CD4-positive, alpha-beta T cell treated with Interferon alpha-2 for 1 hour (primary cell): ENCODE data around the gene TMEM179.
"Not testable (repeated sequence)": the region's sequence is repeated elsewhere in the genome, so short reads cannot be mapped to it uniquely, and the experiment has no call there.

Experiments used
- DNase-seq, 2 donors: peaks; one replicate each; pipeline ENCODE4 v3.0.0-alpha.2; 2020 to 2022

The TMEM179 gene

DNA sequence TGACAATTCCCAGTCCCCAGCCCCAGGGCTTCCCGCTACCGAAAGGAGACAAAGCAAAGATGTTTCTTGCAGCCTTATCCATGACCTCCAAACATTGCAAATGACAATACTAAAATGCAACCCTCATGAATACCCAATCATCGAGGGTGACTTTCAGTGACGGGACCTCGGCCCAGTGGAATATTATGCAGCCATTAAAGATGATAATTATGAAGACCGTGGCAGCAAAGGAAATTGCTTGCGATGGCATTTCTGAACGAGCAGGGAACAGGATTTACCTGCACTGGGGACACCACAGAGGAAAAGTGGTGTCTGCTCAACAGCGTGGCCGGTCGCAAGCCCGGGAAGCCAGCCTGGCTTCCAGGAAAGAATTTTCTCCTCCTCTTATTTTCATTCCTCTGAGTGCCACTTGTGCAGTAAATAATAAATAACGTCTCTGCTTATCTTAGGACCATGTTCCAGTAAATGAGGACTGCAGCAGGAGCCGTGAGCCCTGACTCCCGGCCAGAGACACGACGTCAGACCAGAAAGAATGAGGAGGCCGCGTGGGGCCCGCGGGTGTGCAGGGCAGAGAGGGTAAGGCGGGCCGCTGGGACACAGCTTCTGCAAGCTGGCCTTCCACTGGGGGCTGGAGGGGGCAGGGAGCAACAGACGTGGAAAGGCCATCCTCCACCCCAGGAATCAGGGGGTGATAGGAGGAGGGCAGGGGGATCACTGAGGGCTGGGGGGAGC is 18.4 kb downstream of the TMEM179 start:
- no peak for DNase-seq

DNA sequence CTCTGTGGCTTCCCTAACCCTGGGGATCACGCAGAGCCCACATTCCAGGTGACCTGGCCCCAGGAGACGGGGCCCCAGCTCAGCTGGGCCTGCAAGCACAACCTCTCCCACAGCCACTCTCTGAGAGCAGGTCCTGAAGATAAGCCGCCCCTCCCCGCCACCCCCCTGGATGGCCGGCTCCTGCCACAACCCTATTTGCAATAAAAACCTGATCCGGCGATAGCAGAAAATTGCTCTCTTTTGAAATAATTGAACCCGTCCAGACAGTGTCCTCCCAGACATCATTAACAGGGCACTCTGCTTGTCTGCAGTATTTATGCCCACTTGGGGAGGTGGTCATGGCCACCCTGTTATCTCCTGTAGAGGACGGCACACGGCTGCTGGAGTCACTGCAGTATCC is 20.0 kb downstream of the TMEM179 start:
- no peak for DNase-seq

DNA sequence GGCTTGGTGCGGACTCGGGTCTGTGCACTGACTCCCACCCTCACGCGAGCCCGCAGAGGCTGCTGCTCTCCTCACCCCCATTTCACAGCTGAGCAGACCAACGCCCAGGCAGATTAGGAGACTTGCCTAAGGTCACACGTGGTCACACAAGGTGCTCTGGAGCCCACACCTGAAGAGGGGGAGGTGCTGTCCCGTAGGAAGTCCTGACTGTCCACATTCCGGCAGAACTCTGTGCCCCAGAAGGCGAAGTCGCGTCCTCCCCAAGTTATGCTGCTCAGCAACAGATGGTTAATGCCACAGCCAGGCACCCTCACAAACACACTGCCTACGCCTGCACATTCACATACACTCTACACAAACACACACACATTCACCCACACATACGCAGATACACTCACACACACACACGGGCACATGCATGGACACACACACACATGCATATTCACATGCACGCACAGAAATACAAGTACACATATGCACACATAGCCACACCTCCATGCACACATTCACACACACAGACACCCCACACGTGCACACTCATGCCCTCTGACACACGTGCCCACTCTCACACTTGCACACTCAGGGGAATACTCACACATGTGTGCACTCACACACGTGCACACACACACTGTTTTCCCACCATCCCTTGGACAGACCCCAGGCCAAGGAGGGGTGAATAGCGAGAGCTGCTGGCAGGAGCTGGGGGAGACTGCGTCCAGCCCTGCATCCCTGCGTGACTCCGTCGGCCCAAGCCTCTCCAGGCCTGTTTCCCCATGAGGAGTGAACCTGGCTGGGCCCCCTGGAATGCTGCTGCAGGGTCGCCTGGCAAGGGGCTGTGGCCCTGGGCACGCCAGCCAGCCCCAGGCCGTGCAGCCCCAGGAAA is 20.9 kb downstream of the TMEM179 start:
- no peak for DNase-seq

DNA sequence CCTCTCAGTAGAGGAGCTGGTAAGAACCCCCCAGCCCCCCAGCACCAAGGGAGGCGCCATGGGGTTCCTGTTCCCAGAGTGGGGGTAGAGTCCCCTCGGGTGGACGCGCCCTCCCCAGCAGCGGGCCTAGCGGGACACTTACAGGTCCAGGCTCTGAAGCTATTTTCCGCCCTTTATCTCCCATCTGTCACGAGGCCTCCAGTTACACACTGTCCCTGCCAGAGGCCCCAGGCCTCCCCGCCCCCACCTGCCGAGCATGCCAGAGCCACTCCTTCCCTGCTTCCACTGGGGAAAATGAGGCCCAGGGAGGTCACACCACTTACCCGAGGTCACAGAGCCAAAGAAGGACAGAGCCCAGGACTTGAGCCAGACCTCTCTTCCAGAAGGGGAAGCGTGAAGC is 21.9 kb downstream of the TMEM179 start:
- DNase-seq, result no peak

DNA sequence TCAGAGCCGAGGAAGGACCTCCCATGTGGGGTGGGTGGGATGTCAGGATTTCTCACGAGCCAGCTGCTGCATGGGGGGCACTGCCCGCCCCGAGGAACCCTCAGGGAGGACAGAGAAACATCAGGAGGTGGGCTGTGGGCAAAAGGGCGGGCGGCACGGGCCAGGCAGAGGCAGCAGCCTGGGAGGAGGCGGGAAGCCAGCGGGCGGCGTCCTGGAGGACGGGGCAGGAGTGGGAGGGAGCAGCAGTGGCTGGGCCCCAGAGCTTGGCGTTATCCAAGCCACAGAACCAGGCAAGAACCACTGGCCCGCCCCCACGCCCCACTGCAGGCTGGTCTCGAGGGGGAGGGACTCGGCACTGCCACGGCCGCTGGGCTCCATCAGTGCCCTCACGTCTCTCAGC is 22.6 kb downstream of the TMEM179 start:
- no peak for DNase-seq

DNA sequence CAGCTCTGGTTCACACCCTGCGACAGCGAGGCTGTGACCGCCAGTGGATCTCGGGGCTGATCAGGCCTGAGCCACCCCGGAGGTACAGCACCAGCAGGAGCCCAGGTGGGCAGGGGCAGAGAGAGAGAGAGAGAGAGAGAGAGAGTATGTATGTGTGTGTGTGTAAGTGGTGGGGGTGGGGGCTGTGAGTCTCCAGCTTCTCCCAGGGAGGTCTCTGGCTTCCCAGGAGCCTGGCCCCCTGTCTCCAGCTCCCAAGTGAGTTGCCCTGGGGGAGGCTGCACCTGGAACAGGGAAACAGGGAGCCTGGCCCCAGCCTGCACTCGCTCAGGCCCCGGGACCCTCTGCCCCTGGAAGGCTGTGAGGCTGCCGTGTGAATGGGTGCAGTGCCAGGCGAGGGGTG is 23.1 kb downstream of the TMEM179 start:
- no peak for DNase-seq

DNA sequence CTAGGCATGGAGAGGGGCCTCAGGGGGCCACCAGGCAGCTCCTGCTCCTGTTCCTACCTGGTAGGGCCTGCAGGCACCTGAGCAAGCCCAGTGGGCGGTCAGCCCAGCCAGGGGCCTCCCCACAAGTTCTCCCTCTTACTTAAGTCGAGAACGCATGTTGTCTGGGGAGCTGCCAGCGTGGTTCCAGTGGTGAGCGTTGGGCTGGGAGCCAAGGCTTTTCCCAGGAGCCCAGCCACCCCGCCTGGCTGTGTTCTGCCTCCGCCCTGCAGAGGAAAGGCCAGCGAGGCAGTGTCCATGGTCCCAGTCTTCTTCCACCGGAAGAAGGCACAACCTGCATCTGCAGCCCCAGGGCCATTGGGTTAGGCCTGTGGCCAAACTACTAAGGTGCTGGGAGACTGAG is 23.6 kb downstream of the TMEM179 start:
- no peak for DNase-seq

DNA sequence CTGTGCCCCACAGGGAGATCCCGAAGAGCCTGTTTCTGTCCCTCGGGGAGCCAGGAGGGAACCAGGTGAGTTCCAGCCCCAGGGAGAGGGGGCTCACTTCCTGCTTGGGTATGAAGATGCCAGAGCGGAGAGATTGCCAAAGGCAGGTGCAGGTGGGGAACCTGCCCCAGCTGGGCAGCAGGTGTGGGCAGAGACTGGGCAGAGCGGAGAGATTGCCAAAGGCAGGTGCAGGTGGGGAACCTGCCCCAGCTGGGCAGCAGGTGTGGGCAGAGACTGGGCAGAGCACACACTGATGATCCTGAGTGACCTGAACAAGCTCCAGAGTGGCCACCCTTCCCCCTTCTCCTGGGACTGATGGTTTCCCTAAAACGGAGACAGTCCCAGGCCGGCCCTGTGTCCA is 24.6 kb downstream of the TMEM179 start:
- DNase-seq, result not testable (repeated sequence)

DNA sequence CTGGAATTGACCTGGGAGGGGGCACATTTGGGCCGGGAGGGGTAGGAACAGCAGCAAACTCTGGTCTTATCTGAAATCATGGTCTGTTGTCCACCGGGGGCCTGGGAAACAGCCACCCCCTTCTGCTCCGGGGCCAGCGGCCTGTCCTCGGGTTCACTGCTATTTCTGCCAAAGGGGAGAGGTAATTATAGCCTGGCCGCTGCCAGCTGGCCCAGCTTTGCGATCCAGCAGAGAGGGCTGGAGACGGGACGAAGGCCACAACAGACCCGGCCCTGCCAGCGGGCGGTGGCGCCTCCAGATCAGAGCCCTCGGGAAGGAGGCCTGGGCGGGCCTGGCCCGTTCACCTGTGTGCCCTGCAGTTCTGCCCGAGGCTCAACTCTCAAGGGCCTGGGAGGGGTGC is 25.1 kb downstream of the TMEM179 start, which contains the start of gene C14orf180:
Gene C14orf180 (plus strand): TSS at position 258 of the 400 bp plus-strand sequence. CDS start 6,667 bp downstream, outside the sequence.
- DNase-seq, result no peak

DNA sequence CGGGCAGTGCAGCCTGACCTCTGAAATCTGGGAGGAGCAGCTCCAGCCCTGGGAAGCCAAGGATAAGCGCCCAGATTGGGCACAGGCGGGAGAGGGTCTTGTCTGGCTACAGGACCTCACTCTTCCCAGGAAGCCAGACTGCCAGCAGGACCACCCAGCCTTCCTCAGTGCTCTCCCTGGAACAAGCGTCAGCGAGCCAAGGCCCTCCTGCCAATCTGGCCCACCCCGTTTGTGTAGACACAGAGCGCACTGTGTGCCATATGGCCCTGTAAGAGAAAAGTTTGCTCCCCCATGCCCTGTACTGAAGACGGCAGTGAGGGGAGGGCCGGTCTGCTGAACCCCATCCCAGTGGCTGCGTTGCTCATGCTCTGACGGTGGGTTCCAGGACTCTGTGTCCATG is 26.3 kb downstream of the TMEM179 start:
- no peak for DNase-seq

DNA sequence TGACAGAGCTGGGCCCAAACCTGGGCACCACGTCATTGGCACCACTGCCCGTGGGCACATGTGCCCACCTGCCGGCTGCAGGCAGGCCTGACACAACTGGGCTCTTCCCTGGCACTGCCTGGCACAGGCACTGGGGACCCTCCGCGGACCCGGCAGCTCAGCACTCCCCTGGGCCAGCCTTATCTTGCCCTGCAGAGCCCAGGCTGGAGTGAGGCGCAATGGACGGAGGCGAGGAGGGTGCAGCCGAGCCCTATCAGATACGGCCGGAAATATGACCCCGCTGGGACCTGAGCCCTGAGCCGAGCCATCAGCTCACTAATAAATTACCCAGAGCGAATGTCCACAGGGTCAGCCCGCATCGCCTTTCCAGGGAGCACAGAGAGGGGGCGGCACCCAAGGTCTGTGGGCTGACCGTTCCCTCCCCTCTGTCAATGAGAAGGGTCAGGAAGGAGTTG is 26.7 kb downstream of the TMEM179 start:
- DNase-seq, result no peak

DNA sequence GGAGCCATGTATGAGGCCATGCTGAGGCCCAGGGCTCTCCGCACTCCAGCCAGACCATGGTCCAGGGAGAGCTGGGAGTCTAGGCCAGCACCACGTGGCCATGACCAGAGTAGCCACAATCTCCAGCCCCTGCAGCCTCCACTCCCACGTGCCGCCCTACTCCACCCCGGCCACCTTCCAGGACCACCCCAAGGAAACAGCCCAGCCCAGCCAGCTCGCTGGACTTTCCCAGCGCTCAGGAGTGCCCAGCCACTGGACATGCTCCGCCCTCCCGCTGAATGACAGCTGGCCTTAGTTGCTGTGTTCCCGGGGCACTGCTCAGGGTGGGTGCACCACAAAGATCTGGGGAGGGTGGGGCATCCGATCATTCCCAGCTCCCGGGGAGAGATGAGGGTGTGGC is 27.1 kb downstream of the TMEM179 start:
- DNase-seq, result no peak

DNA sequence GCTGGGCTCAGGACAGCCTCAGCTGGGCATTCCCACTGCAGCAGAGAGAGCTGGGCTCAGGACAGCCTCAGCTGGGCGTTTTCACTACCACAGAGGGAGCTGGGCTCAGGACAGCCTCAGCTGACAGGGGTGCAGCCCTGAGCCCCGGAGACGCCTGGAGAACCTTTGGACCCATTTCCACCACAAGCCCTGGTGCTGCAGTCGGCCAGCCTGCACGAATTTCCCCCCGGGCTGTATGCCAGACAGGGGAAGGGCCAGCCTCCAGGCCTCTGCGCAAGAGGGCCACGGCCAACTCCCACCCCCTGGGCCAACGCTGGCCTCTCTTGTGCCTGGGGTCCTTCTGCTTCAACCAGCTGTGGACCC is 27.6 kb downstream of the TMEM179 start:
- no peak for DNase-seq

DNA sequence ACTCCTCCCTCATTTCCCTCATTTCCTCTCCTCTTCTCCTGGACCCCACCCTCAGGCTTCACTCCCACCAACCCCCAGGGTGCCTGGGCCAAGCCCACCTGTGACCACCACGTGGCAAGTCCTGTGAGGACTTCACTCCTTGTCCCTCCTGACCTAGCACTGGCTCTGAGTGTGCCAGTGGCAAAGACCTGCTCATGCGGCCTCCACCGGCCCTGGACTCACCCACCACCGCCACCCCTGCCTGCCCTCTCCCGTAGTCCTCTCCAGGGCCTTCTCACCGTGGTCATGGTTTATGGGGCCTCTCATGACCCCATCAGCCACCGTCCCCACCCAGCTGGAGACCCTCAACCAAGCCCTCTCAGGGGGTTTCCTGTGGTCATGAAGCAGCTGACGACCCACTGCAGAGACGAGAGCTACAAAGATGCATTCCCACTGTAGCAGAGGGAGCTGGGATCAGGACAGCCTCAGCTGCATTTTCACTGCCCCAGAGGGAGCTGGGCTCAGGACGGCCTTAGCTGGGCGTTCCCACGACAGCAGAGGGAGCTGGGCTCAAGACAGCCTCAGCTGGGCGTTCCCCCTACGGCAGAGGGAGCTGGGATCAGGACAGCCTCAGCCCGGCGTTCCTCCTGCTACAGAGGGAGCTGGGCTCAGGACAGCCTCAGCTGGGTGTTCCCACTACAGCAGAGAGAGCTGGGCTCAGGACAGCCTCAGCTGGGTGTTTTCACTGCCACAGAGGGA is 28.2 kb downstream of the TMEM179 start:
- no peak for DNase-seq

DNA sequence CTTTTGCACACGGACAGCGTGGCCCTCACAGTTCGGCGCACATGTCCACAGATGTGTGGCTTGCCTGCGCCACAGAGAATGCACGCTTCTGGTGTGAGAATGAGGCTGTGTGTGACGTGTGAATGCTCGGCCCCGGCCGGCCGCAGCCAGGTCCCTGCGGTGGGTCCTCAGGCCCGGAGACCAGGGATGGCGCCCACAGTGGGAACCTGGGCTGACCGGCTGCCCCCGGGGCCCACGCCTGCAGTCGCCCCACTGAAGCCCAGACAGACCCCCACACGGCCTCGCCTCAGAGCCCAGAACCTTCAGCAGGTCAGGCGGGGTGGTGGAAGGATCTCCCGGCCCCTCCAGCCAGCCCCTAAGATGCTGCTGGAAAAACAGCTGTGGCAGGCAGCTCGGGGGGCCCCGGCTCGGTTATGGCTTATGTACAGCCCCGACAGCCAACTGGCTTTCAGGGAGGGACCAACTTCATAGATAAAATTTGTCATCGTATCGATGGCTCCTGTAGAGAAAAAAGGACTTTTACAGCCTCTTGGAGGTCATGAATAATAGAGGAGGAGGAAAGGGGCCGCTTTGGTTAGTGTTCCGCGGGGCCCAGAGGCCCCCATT is 29.5 kb downstream of the TMEM179 start:
- DNase-seq, result no peak

DNA sequence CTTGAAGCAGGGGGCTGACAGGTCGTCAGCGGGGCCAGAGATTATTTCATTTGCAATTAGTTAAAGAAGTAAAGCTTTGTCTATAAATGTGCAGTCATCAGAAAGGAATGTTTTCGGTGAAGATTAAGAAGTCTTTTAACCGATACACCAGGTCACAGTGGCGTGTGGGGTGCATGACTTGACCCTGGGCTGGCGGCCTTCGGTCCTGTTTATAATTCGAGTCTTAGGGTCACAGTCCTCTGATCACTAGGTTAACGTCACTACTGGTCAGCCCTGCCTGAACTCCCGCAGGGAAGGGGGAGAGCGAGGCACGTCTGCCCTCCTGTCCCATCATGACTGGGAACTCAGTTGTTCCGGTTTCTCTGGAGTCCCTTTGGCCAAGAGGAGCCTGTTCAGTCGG is 30.0 kb downstream of the TMEM179 start:
- DNase-seq, result no peak

DNA sequence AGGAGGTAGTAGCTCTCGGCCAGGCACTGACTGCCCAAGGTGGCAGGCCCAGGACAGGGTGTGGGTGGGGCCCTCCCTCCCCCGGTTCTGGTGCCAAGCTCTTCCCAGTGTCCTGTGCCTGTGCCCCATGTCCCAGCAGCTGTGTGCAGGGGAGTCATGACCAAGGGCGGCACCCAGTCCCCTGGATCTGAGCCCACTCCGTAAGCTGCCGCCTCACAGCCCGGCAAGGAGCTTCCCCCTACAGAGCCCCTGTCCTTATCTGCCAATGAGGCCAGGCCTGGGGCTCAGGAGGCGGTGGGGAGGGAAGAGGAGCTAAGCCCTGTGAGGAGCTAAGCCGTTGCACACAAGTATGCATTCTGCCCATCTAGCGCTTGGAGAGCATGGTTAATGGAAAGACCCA is 30.6 kb downstream of the TMEM179 start:
- DNase-seq, result no peak

DNA sequence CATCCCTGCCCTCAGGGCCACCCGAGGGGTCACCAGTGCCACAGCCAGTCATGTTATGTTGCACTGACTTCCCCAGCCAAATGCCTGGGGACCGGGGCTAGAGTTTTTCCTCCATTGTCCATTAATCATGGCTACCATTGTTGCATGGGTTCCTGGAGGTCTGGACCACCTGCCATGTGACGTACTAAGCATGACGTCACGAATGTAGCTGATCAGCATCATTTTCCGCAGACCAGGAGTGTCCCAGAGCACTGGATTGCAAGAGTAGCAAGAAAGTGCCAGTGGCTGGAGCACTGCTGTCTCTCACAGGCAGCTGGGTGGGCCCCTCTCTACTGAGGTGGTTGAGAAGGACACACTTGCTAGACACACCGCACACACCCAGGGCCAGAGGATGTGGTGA is 31.9 kb downstream of the TMEM179 start:
- no peak for DNase-seq

DNA sequence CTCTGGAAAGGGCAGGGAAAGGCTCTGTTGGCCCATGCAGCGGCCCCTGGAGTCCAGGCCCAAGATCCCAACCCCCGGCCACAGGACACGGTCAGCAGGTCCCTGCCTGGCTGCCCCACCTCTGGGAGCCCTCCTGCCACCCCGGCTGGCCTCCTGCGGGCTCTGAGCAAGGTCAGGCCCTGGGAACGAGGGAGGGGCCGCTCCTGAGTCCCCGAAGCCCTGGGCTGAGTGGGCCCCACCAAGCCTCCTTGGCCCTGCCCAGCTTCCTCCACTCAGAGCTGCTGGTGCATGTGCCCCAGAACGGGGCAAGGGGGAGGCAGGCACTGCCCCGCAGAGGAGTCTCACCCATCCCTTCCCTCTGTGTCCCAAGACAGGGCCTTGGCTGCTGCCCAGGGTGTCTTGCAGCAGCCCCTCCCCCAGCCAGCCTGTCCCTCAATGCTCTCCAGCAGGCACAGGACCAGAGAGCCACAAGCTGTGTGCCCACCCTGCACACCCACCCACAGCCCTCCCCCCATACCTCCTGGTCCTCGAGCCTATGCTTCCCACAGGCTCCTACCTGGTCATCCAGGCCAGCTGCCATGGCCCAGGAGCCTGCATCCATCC is 32.4 kb downstream of the TMEM179 start:
- DNase-seq, result no peak

DNA sequence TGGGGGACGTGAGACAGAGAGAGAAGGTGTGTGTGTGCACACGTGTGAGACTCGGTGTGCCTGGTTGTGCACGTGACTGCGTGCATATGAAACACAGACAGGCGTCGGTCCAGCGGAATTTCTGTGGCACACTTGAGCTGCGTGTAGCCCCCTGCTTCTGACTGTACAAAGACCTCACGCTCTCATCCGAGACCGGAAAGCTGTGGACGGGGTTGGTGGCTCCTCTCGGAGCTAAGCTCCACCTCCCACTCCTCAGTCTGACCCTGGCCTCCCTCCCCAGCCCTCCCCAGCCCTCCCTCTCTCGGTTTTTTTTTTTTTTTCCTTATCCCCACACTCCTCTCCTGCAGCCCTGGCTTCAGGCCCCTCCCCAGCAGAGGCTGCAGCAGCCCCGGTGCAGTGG is 33.3 kb downstream of the TMEM179 start:
- no peak for DNase-seq

DNA sequence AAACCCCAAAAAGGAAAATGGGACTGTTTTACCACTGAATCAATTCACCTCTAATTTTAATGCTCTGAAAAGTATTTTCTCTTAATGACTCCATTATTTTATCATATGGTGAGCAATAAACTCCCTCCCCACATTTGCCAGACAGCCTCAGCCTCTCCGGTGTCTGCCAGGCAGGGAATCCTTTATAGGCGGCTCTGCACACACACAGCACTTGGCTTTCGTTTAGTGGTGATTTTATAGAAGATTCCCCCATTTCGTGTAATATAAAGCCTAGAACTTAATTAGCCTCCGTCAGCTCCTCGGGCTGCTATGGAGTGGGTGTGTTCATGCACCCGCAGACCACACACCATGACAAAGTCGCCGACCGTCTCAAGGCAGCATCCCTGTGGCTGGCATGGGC is 35.1 kb downstream of the TMEM179 start:
- DNase-seq, result no peak

DNA sequence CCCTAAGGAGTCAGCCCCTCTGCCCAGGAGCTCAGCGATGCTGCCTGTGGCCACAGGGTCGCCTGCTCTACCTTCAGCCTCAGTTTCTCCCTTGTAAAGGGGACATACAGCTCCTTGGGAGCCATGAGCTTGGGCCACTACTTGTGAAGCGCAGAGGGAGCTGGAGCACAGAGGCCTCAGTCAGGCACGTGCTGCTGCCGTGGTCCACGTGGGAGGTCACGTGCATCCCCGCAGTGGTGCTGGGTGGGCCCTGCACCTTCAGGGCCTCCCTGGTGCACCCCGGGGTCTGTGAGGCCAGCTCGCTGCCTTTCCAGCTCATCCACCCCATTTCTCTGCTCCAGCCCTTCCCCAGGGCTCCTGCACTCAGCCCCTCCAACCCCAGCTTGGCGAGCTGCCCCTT is 36.0 kb downstream of the TMEM179 start:
- DNase-seq, result no peak

DNA sequence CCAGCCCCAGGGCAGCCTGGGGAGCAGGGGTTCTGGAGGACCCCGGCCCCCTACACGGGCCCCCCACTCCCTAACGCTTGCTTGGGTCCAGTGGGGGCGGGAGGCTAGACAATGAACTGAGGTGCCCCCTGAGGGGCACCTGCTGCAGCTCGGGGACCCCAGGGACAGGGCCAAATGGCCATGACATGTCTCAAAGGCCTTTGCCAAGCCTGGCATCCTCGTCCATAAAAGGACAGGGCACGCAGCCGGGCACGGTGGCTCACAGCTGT is 36.7 kb downstream of the TMEM179 start:
- no peak for DNase-seq
